Esophagus muscularis mucosa (tissue), 3 donors: Measurements from ENCODE around the gene SLIT1.

Experiments used
- CTCF ChIP-seq, 3 experiments: fragments of 200-600 bp in 2 of 3; fragments of 450-650 bp in 1 of 3; sonication (generic) in 2 of 3; IDR thresholded peaks; one replicate each; pipeline ENCODE4 v1.5.1; 2017 to 2019; ENCODE audit warnings: antibody characterized with exemption in 3 of 3, mild to moderate bottlenecking in 2 of 3, moderate library complexity in 1 of 3
- POLR2A ChIP-seq: fragments of 450-650 bp; IDR thresholded peaks from one replicate; pipeline ENCODE4 v1.6.1; 2017; ENCODE audit warnings: antibody characterized with exemption, moderate library complexity, mild to moderate bottlenecking, low read depth

DNA sequence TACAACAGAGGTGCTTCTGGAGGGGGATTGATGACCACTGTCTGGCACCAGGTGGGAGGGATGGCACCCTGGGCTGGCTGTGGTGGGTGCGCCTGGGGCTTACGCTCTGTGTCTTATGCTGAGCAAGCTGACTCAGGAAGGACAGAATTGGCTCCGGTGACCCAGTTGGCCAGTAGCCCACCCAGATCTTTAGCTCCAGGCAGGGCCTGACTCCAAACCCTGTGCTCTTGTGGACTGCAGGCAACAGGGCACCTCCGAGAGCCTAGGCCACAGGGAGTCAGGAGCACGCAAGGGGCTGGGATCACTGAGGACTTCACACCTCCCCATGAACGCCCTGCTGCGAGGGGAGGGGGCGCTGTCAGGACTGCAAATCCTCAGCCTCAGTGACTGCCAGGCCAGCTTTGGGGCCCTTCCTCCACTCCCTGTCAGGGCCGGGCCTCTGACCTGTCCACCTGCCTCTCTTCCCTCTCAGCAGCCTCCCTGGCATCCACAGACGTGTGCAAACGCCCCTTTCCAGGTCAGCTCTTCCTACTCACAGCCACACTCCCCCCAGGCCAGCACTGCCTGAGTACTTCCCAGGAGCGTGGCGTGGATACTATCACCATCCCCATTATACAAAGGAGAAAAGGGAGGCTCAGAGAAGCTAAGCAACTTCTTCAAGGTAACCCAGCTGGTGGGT lies 118.7 kb downstream of the SLIT1 start:
- TF ChIP-seq POLR2A = no peak
- TF ChIP-seq CTCF (IDR thresholded peaks at IDR 0.05) = no peak
